K562 (cell line): ENCODE data around the gene CCDC7. TPM values are rescaled to one million over a fixed set of nuclear protein-coding genes. Genes with fewer than 3 reads are reported as not detected.
A peak's percentile ranks its signal among the peaks of the same experiment; 100 is the strongest.

Source experiments
- ATAC-seq: fragments of 200-7000 bp; cut with Tn5 transposase; 3 replicates; pipeline ENCODE4 v1.9.1; 2020; ENCODE audit warnings: moderate library complexity
- BruUV-seq: library from RNA; stranded (reverse); fragments of 400-500 nt; replicated peaks from 2 replicates; lab custom pipeline; 2021; lab: Mats Ljungman, UMichigan
- CTCF ChIA-PET: fragments of 300-600 bp; formaldehyde crosslinking; extraction: SDS; loops from one replicate; lab custom pipeline; 2021; ENCODE audit warnings: low intra/inter-chr PET ratio; lab: Yijun Ruan, JAX
- POLR2A ChIA-PET: fragments of 300-600, 350-650 bp; sonication (Branson Sonifier 250); formaldehyde crosslinking; extraction: SDS; loops from one replicate; lab custom pipeline; 2021; ENCODE audit warnings: antibody characterized with exemption, inconsistent platforms; lab: Yijun Ruan, JAX
- DNase-seq, 4 experiments: peaks; one replicate each; pipeline versions ENCODE4 v3.0.0 to v3.0.0-alpha.2; 2011 to 2018; ENCODE audit warnings: low spot score in 3 of 4, mixed read lengths in 3 of 4; ENCODE audit errors: extremely low read depth in 1 of 4
- FAIRE-seq: peaks from 2 replicates; lab custom pipeline; 2011; peaks lifted over from hg19 to GRCh38; lab: Jason Lieb, UNC
- H2AFZ ChIP-seq: 2 replicates; pipeline ENCODE4 v1.6.0; 2011; ENCODE audit warnings: low read depth, low read length, control low read depth, inconsistent platforms
- H3K27ac ChIP-seq: fragments of 200-600 bp; 3 replicates; pipeline ENCODE4 v1.8.0; 2011; ENCODE audit warnings: low read depth, mild to moderate bottlenecking, control low read depth, inconsistent platforms, low read length, moderate library complexity, mixed read lengths; ENCODE audit errors: extremely low read depth
- H3K27me3 ChIP-seq, 2 experiments: fragments of 300-600 bp in 1 of 2; 2 replicates in 1 of 2; 3 replicates in 1 of 2; pipeline versions ENCODE4 v1.6.0 to v1.8.0; 2011; ENCODE audit warnings: inconsistent platforms in 2 of 2, low read length in 2 of 2, mild to moderate bottlenecking in 1 of 2, mixed read lengths in 1 of 2, moderate library complexity in 1 of 2; ENCODE audit not compliant: control insufficient read depth in 2 of 2, insufficient read depth in 2 of 2
- H3K36me3 ChIP-seq: fragments of 300-600 bp; 3 replicates; pipeline ENCODE4 v1.8.0; 2011; ENCODE audit warnings: mild to moderate bottlenecking, low read length, inconsistent platforms; ENCODE audit not compliant: control insufficient read depth, insufficient read depth
- H3K4me1 ChIP-seq, 2 experiments: fragments of 200-600 bp in 1 of 2; replicated peaks in 1 of 2; 2 replicates in 1 of 2; 3 replicates in 1 of 2; pipeline versions ENCODE4 v1.5.1 to v1.8.0; 2011; ENCODE audit warnings: inconsistent platforms in 2 of 2, low read length in 2 of 2, mild to moderate bottlenecking in 1 of 2, mixed read lengths in 1 of 2, moderate library complexity in 1 of 2; ENCODE audit not compliant: control insufficient read depth in 2 of 2, insufficient read depth in 2 of 2
- H3K4me2 ChIP-seq: 2 replicates; pipeline ENCODE4 v1.6.1; 2011; ENCODE audit warnings: low read length, control low read depth, inconsistent platforms, mixed read lengths; ENCODE audit not compliant: insufficient read depth
- H3K4me3 ChIP-seq: fragments of 200-600 bp; sonication (generic), shearing (Covaris generic); 2 replicates; pipeline ENCODE4 v1.5.1; 2016; ENCODE audit warnings: control low read depth, inconsistent platforms
- H3K79me2 ChIP-seq: fragments of 200-600 bp; 3 replicates; pipeline ENCODE4 v1.8.0; 2011; ENCODE audit warnings: low read length, inconsistent platforms; ENCODE audit not compliant: control insufficient read depth, insufficient read depth
- H3K9ac ChIP-seq, 2 experiments: 2 replicates each; pipeline versions ENCODE4 v1.6.0 to v1.6.1; 2011; ENCODE audit warnings: low read depth in 2 of 2, low read length in 2 of 2, control low read depth in 1 of 2, inconsistent platforms in 1 of 2, mild to moderate bottlenecking in 1 of 2, mixed read lengths in 1 of 2; ENCODE audit not compliant: insufficient read depth in 1 of 2
- H3K9me1 ChIP-seq: one replicate; pipeline ENCODE4 v1.6.0; 2011; ENCODE audit warnings: inconsistent platforms, mild to moderate bottlenecking, low read length, moderate library complexity; ENCODE audit not compliant: control insufficient read depth, insufficient read depth
- H3K9me3 ChIP-seq: replicated peaks from 2 replicates; pipeline ENCODE4 v1.5.1; 2011; ENCODE audit warnings: low read depth, low read length, inconsistent platforms; ENCODE audit not compliant: control insufficient read depth, insufficient read depth
- H4K20me1 ChIP-seq: replicated peaks from 2 replicates; pipeline ENCODE4 v1.6.1; 2011; ENCODE audit warnings: low read length, inconsistent platforms, mixed read lengths; ENCODE audit not compliant: control insufficient read depth, insufficient read depth
- NFE2L1 ChIP-seq: fragments of 450-650 bp; IDR thresholded peaks from 2 replicates; pipeline ENCODE4 v1.6.1; 2016; ENCODE audit warnings: missing genetic modification characterization, low read depth, mild to moderate bottlenecking, missing compliant biosample characterization, moderate library complexity, borderline replicate concordance
- RFX5 ChIP-seq: IDR thresholded peaks from 2 replicates; pipeline ENCODE4 v1.6.1; 2011; ENCODE audit warnings: low read depth, mild to moderate bottlenecking, improper control_type of control experiment, low read length
- SOX6 ChIP-seq: fragments of 450-650 bp; IDR thresholded peaks from 2 replicates; pipeline ENCODE4 v1.6.1; 2014; ENCODE audit warnings: mild to moderate bottlenecking
- THRA ChIP-seq: fragments of 450-650 bp; IDR thresholded peaks from 2 replicates; pipeline ENCODE4 v1.6.1; 2017; ENCODE audit warnings: mild to moderate bottlenecking, moderate library complexity
- WGBS: fragments of 100-300 bp; shearing (Covaris generic); methylation state at CpG from one replicate; pipeline ENCODE4 v1.1.6; 2016; ENCODE audit warnings: low coverage, mixed read lengths; ENCODE audit not compliant: insufficient coverage; ENCODE audit errors: missing lambda C conversion rate; 5-methylcytosine and 5-hydroxymethylcytosine counted together
- in situ Hi-C: fragments of 300-500 bp; cut with MboI; formaldehyde crosslinking; loops from 4 replicates; pipeline ENCODE4 v1.15.0; 2018; ENCODE audit warnings: inconsistent platforms, mixed read lengths
- intact Hi-C: fragments of 100-400 bp; cut with micrococcal nuclease; formaldehyde crosslinking; loops from 2 replicates; pipeline ENCODE4 v1.14.2; 2022
- polyA plus RNA-seq, 8 experiments: library from polyadenylated mRNA; depleted of rRNA in 4 of 8; stranded (reverse) in 5 of 8; unstranded in 3 of 8; fragments of >200 nt; fragmentation: Nextera tagmentation in 2 of 8; fragmentation: Illumina TruSeq in 1 of 8; extraction: Ambion mirVana in 2 of 8; extraction: Trizol in 1 of 8; gene quantifications; 2 replicates each; pipeline versions ENCODE4 v1.2.1 to v1.2.3, GENCODE V29; 2011 to 2014; ENCODE audit warnings: inconsistent platforms in 1 of 8, missing spikeins in 1 of 8
- total RNA-seq, 7 experiments: library from RNA; depleted of rRNA in 6 of 7; stranded (reverse); fragments of >200 nt in 6 of 7; fragmentation: Illumina TruSeq in 2 of 7; extraction: Trizol in 2 of 7; gene quantifications; 2 replicates each; pipeline versions ENCODE4 v1.2.1 to v1.2.3, GENCODE V29; 2011 to 2021; ENCODE audit warnings: low replicate concordance in 1 of 7
- TF ChIP-seq, protein P1 (sequence below), 2 experiments: fragments of 450-650 bp in 1 of 2; sonication (generic) in 1 of 2; formaldehyde crosslinking in 1 of 2; IDR thresholded peaks; 2 replicates each; pipeline versions ENCODE4 v1.7.1 to v1.9.0; 2016 to 2022; ENCODE audit warnings: inconsistent platforms in 1 of 2, mild to moderate bottlenecking in 1 of 2, missing genetic modification reagents in 1 of 2

CCDC7 gene
- total and polyA plus RNA-seq, 9 of the 15 experiments (the other 6 are each of a cell fraction or from before 2014, with no cell fraction given): 1.5 to 6.6 (median 2.7) TPM

- WGBS: 72% methylated on average over 4 of the region's 4 CpGs
- Histone ChIP-seq H3K27ac (no peak overlapping the region), H3K4me2 (no peak overlapping the region), H3K9ac (no peak overlapping the region), H3K4me1 (no peaks in the 10 kb centered on the region), H4K20me1 (no peaks in the 10 kb centered on the region)
- no peak for ATAC-seq
- BruUV-seq: no TSS peak
- TF ChIP-seq RFX5 (no peak), SOX6 (no peak), NFE2L1 (tag) (no peak), THRA (no peak)
- TF ChIP-seq, protein P1, sequence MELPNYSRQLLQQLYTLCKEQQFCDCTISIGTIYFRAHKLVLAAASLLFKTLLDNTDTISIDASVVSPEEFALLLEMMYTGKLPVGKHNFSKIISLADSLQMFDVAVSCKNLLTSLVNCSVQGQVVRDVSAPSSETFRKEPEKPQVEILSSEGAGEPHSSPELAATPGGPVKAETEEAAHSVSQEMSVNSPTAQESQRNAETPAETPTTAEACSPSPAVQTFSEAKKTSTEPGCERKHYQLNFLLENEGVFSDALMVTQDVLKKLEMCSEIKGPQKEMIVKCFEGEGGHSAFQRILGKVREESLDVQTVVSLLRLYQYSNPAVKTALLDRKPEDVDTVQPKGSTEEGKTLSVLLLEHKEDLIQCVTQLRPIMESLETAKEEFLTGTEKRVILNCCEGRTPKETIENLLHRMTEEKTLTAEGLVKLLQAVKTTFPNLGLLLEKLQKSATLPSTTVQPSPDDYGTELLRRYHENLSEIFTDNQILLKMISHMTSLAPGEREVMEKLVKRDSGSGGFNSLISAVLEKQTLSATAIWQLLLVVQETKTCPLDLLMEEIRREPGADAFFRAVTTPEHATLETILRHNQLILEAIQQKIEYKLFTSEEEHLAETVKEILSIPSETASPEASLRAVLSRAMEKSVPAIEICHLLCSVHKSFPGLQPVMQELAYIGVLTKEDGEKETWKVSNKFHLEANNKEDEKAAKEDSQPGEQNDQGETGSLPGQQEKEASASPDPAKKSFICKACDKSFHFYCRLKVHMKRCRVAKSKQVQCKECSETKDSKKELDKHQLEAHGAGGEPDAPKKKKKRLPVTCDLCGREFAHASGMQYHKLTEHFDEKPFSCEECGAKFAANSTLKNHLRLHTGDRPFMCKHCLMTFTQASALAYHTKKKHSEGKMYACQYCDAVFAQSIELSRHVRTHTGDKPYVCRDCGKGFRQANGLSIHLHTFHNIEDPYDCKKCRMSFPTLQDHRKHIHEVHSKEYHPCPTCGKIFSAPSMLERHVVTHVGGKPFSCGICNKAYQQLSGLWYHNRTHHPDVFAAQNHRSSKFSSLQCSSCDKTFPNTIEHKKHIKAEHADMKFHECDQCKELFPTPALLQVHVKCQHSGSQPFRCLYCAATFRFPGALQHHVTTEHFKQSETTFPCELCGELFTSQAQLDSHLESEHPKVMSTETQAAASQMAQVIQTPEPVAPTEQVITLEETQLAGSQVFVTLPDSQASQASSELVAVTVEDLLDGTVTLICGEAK (IDR thresholded peaks at IDR 0.05): 0 out of 2 replicates have a peak, but pooled peaks have one; percentile 17
- TF ChIP-seq, protein P1 (CRISPR knock-in tag; IDR thresholded peaks at IDR 0.05): no peak
- TF ChIP-seq, all 486 proteins: peak for 1
- no peak overlapping the region for H2AFZ ChIP-seq
- no peaks in the 10 kb centered on the region for H3K9me3 ChIP-seq
- FAIRE-seq (no peak), DNase-seq (no peak)
- CTCF ChIA-PET: no interaction called here
- POLR2A ChIA-PET: no interaction called here
- H3K4me3 ChIP-seq: no peak overlapping the region
- H3K79me2 ChIP-seq: no peaks in the 10 kb centered on the region
- H3K9me1 ChIP-seq: no peaks in the 10 kb centered on the region
- H3K27me3 ChIP-seq: no peaks in the 10 kb centered on the region
- no peaks in the 10 kb centered on the region for H3K36me3 ChIP-seq
- intact Hi-C loops: no loop called here
- in situ Hi-C loops: no loop called here
These were observed 70.9 kb downstream of the CCDC7 start for GRCh38 chr10:32516567-32517495.
